Smooth muscle cell (in vitro differentiated cells): Measurements from ENCODE around the gene UNC80. TPM values are rescaled to one million over a fixed set of nuclear protein-coding genes. Genes with fewer than 3 reads are reported as not detected.

Experiments
- DNase-seq: peaks from one replicate; lab custom pipeline; 2025; ENCODE audit not compliant: unreplicated experiment; lab: John Stamatoyannopoulos, UW
- H2AFZ ChIP-seq: fragments of 200-600 bp; sonication (generic); 2 replicates; pipeline ENCODE4 v1.6.0; 2016; ENCODE audit warnings: antibody characterized with exemption, low read depth, mild to moderate bottlenecking
- H3F3A ChIP-seq: fragments of 200-600 bp; sonication (generic); 2 replicates; pipeline ENCODE4 v1.6.0; 2017; ENCODE audit warnings: antibody characterized with exemption, low read depth
- H3K27ac ChIP-seq: fragments of 200-600 bp; sonication (generic); 2 replicates; pipeline ENCODE4 v1.5.1; 2016; ENCODE audit warnings: low read depth, mild to moderate bottlenecking
- H3K27me3 ChIP-seq: fragments of 200-600 bp; sonication (generic); 2 replicates; pipeline ENCODE4 v1.6.1; 2016; ENCODE audit warnings: low read depth, mild to moderate bottlenecking
- H3K36me3 ChIP-seq: fragments of 200-600 bp; sonication (generic); 2 replicates; pipeline ENCODE4 v1.5.1; 2016; ENCODE audit warnings: low read depth
- H3K4me1 ChIP-seq: fragments of 200-600 bp; sonication (generic); 2 replicates; pipeline ENCODE4 v1.5.1; 2016; ENCODE audit warnings: low read depth
- H3K4me2 ChIP-seq: fragments of 200-600 bp; sonication (generic); 2 replicates; pipeline ENCODE4 v1.6.0; 2016; ENCODE audit warnings: mild to moderate bottlenecking
- H3K4me3 ChIP-seq: fragments of 200-600 bp; sonication (generic); 2 replicates; pipeline ENCODE4 v1.5.1; 2016; ENCODE audit warnings: mild to moderate bottlenecking
- H3K79me2 ChIP-seq: fragments of 200-600 bp; sonication (generic); 2 replicates; pipeline ENCODE4 v1.6.0; 2016; ENCODE audit warnings: low read depth, mild to moderate bottlenecking
- H3K9ac ChIP-seq: fragments of 200-600 bp; sonication (generic); 2 replicates; pipeline ENCODE4 v1.6.0; 2016; ENCODE audit warnings: low read depth
- H3K9me3 ChIP-seq: fragments of 200-600 bp; sonication (generic); replicated peaks from 2 replicates; pipeline ENCODE4 v1.5.1; 2016; ENCODE audit warnings: low read depth
- H4K20me1 ChIP-seq: fragments of 200-600 bp; sonication (generic); 2 replicates; pipeline ENCODE4 v1.6.0; 2016; ENCODE audit warnings: low read depth
- CTCF ChIP-seq: fragments of 200-600 bp; sonication (generic); IDR thresholded peaks from 2 replicates; pipeline ENCODE4 v1.5.1; 2017; ENCODE audit warnings: borderline replicate concordance, mild to moderate bottlenecking, antibody characterized with exemption; ENCODE audit not compliant: insufficient read depth, poor library complexity, severe bottlenecking
- WGBS: methylation state at CpG from one replicate; pipeline ENCODE4 v1.1.7; 2016; ENCODE audit warnings: low lambda C conversion rate; 5-methylcytosine and 5-hydroxymethylcytosine counted together
- polyA plus RNA-seq: library from polyadenylated mRNA; unstranded; fragments of >200 nt; fragmentation: Nextera tagmentation; extraction: Ambion mirVana; gene quantifications from 2 replicates; pipeline ENCODE4 v1.2.1, GENCODE V29; 2016
- total RNA-seq: library from RNA; depleted of rRNA; stranded (reverse); fragments of >200 nt; gene quantifications from 2 replicates; pipeline ENCODE4 v1.2.3, GENCODE V29; 2014

The UNC80 gene
- total and polyA plus RNA-seq, 2 experiments from 2014 or later = not detected

DNA sequence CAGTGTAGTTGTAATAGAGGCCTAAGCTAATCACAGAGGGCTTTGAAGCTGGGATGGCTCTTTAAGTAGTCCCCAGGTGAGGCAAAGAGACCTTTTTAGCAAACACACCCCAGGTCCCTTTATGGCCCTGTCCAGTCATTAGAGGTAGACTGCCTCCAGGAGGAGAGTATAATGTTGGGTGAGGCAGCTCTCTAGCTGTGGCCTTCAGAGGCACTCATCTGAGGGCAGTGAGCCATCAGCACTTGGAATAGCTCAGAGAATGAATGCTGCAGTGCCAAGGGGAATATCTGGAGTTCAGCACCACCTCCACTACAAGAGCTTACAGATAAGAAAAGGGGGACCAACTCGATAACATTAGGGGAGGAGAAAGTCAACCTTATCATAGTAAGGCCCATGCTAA is 52.8 kb downstream of the UNC80 start:
- H3K4me1 ChIP-seq = no peaks in the 10 kb centered on the region
- TF ChIP-seq CTCF = no peak
- H2AFZ ChIP-seq = no peak overlapping the region
- no peaks in the 10 kb centered on the region for H3K36me3 ChIP-seq
- no peaks in the 10 kb centered on the region for H3F3A ChIP-seq
- DNase-seq = no peak
- no peak overlapping the region for H3K4me3 ChIP-seq
- no peaks in the 10 kb centered on the region for H3K79me2 ChIP-seq
- H3K9me3 ChIP-seq = no peaks in the 10 kb centered on the region
- no peaks in the 10 kb centered on the region for H3K27me3 ChIP-seq
- H3K9ac ChIP-seq = no peak overlapping the region
- WGBS = 100% methylated on average over 1 of the region's 1 CpG
- H3K4me2 ChIP-seq = no peak overlapping the region
- H3K27ac ChIP-seq = no peak overlapping the region
- H4K20me1 ChIP-seq = no peaks in the 10 kb centered on the region

GRCh38 chr2:209830722-209831465 is 59.3 kb downstream of the UNC80 start:
- Histone ChIP-seq H3K79me2 (no peaks in the 10 kb centered on the region), H3K36me3 (no peaks in the 10 kb centered on the region), H3F3A (no peaks in the 10 kb centered on the region), H3K4me2 (no peak overlapping the region), H2AFZ (no peak overlapping the region), H3K27me3 (no peaks in the 10 kb centered on the region), H4K20me1 (no peaks in the 10 kb centered on the region), H3K9ac (no peak overlapping the region), H3K9me3 (no peaks in the 10 kb centered on the region), H3K4me1 (peaks cover 14% of the 10 kb centered on the region), H3K27ac (no peak overlapping the region), H3K4me3 (no peak overlapping the region)
- no peak for TF ChIP-seq CTCF
- 85% methylated on average over 4 of the region's 4 CpGs for WGBS
- no peak for DNase-seq

GRCh38 chr2:209834767-209835166 is 63.1 kb downstream of the UNC80 start:
- Histone ChIP-seq H3K27ac (no peak overlapping the region), H3K27me3 (no peaks in the 10 kb centered on the region), H3K79me2 (no peaks in the 10 kb centered on the region), H3K9me3 (no peaks in the 10 kb centered on the region), H3K4me3 (no peak overlapping the region), H3K4me2 (no peak overlapping the region), H3F3A (no peaks in the 10 kb centered on the region), H3K9ac (no peak overlapping the region), H4K20me1 (no peaks in the 10 kb centered on the region), H3K36me3 (no peaks in the 10 kb centered on the region), H3K4me1 (peaks cover 14% of the 10 kb centered on the region), H2AFZ (no peak overlapping the region)
- no peak for DNase-seq
- WGBS = 55% methylated on average over 5 of the region's 5 CpGs
- no peak for TF ChIP-seq CTCF

- no peaks in the 10 kb centered on the region for H3K4me1 ChIP-seq
- no peak for TF ChIP-seq CTCF
- H3K4me2 ChIP-seq = no peak overlapping the region
- no peak overlapping the region for H3K27ac ChIP-seq
- H3K36me3 ChIP-seq = no peaks in the 10 kb centered on the region
- no peaks in the 10 kb centered on the region for H3K79me2 ChIP-seq
- WGBS = 84% methylated on average over 3 of the region's 3 CpGs
- no peak overlapping the region for H2AFZ ChIP-seq
- no peak for DNase-seq
- H3K9ac ChIP-seq = no peak overlapping the region
- H4K20me1 ChIP-seq = no peaks in the 10 kb centered on the region
- no peaks in the 10 kb centered on the region for H3K27me3 ChIP-seq
- H3K4me3 ChIP-seq = no peak overlapping the region
- H3F3A ChIP-seq = no peaks in the 10 kb centered on the region
- H3K9me3 ChIP-seq = no peaks in the 10 kb centered on the region
These were observed 68.8 kb downstream of the UNC80 start for GRCh38 chr2:209840434-209840833.
